Lower leg skin (tissue), 4 donors: ENCODE results near the gene PDZRN4. TPM values are rescaled to one million over a fixed set of nuclear protein-coding genes. Genes with fewer than 3 reads are reported as not detected.
"Not testable (repeated sequence)": the region's sequence is repeated elsewhere in the genome, so short reads cannot be mapped to it uniquely, and the experiment has no call there.

Source experiments
- DNase-seq, 2 donors: peaks; one replicate each; pipeline ENCODE4 v3.0.0-alpha.2; 2019; ENCODE audit warnings: low spot score in 2 of 2
- H3K4me3 ChIP-seq: fragments of 200-600 bp; sonication (generic); 2 replicates; pipeline ENCODE4 v1.5.1; 2017; ENCODE audit warnings: mild to moderate bottlenecking, low read depth; ENCODE audit not compliant: poor library complexity, severe bottlenecking
- POLR2A ChIP-seq, 2 donors: fragments of 450-650 bp; IDR thresholded peaks; one replicate each; pipeline ENCODE4 v1.6.1; 2016 to 2017; ENCODE audit warnings: antibody characterized with exemption in 2 of 2, mild to moderate bottlenecking in 1 of 2, moderate library complexity in 1 of 2
- WGBS, 2 donors: methylation state at CpG; one replicate each; pipeline ENCODE4 v1.1.5; 2018; 5-methylcytosine and 5-hydroxymethylcytosine counted together
- intact Hi-C: fragments of 100-400 bp; cut with DNase I; formaldehyde crosslinking; loops from one replicate; pipeline ENCODE4 v1.15.0; 2023; ENCODE audit warnings: low total_unique reads
- total RNA-seq, 4 donors: library from RNA; depleted of rRNA; stranded (reverse); fragments of >200 nt; gene quantifications; one replicate each; pipeline ENCODE4 v1.1.0, GENCODE V29; 2016
- TF ChIP-seq, protein P1 (sequence below), 3 donors: fragments of 450-650 bp; IDR thresholded peaks; one replicate each; pipeline ENCODE4 v1.5.1; 2016; ENCODE audit warnings: antibody characterized with exemption in 3 of 3, mild to moderate bottlenecking in 3 of 3, moderate library complexity in 2 of 3

Gene PDZRN4
- total RNA-seq, 4 donors from 2014 or later, result 0.65 to 8.3 (median 3.6) TPM

DNA sequence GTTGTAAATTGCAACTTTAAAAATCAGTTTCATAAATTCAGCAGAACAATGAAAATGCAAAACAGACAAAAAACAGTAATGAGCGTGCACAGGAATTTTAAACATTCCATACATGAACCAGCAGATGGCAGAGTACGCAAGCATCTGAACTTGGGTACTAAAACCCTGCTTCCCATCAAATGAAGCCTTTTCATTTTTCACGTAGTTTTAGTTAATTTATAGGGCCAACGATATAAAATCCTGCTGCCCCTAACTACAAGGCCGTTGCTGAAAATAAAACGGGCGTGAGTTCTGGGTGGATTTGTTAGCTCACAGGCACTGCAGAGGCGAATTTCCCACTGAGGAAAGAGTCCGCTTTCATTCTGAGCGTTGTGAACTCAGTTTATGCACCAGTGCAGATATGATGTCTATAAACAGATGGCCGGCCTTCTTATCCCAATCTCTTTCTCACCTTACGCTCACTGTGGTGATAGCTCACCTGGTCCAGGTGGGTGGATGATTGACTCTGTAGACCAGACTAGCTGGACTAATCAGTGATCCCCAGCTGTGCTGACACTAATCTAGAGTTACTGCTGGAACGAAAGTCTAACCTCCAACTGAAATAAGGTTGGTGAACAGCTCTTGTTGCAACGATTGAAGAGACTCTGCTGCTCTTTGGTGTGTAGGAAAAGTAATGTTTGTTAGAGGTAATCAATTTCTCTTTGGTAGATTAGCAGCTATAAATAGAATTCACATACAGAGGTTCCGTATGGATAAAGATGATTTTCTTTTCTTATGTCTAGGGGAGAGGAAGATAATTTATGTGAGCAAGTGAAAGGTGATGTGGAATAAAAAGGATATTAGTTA is 89.2 kb downstream of the PDZRN4 start:
- no peak overlapping the region for H3K4me3 ChIP-seq
- TF ChIP-seq POLR2A (IDR thresholded peaks at IDR 0.05), result no peak
- TF ChIP-seq, protein P1, sequence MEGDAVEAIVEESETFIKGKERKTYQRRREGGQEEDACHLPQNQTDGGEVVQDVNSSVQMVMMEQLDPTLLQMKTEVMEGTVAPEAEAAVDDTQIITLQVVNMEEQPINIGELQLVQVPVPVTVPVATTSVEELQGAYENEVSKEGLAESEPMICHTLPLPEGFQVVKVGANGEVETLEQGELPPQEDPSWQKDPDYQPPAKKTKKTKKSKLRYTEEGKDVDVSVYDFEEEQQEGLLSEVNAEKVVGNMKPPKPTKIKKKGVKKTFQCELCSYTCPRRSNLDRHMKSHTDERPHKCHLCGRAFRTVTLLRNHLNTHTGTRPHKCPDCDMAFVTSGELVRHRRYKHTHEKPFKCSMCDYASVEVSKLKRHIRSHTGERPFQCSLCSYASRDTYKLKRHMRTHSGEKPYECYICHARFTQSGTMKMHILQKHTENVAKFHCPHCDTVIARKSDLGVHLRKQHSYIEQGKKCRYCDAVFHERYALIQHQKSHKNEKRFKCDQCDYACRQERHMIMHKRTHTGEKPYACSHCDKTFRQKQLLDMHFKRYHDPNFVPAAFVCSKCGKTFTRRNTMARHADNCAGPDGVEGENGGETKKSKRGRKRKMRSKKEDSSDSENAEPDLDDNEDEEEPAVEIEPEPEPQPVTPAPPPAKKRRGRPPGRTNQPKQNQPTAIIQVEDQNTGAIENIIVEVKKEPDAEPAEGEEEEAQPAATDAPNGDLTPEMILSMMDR (IDR thresholded peaks at IDR 0.05), result no peak
- intact Hi-C loops, result no loop called here
- WGBS, 2 donors, result 47% methylated on average over 15 of the region's 15 CpGs
- DNase-seq, result no peak

DNA sequence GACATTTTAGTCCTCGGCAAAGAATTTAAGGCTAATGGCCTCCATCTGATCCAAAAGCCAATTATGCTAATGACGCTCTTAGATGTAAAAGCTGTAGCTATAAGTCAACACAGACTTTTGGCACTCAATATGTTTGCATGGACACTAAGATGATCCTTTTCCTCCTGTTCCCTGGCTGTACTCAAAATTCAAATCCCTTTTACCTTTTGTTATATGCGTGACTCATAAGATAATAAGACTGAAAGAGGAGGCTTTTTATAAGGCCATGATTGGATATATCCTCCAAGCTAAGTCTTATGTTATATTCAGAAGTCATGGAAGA is 89.8 kb downstream of the PDZRN4 start:
- no peak overlapping the region for H3K4me3 ChIP-seq
- no peak for DNase-seq
- WGBS, 2 donors, result 91% methylated on average over 3 of the region's 3 CpGs
- intact Hi-C loops, result no loop called here
- TF ChIP-seq POLR2A (IDR thresholded peaks at IDR 0.05), result no peak
- TF ChIP-seq, protein P1 (IDR thresholded peaks at IDR 0.05), result no peak

DNA sequence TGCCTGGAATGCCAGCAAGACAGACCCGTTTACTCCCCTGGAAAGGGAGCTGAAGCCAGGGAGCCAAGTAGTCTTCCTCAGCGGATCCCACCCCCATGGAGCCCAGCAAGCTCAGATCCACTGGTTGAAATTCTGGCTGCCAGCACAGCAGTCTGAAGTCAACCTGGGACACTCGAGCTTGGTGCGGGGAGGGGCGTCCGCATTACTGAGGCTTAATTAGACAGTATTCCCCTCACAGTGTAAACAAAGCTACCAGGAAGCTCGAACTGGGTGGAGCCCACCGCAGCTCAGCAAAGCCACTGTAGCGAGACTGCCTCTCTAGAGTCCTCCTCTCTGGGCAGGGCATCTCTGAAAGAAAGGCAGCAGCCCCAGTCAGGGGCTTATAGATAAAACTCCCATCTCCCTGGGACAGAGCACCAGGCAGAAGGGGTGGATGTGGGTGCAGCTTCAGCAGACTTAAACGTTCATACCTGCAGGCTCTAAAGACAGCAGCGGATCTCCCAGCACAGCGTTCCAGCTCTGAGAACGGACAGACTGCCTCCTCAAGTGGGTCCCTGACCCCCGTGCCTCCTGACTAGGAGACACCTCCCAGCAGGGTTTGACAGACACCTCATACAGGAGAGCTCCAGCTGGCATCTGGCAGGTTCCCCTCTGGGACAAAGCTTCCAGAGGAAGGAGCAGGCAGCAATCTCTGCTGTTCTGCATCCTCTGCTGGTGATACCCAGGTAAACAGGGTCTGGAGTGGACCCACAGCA is 92.4 kb downstream of the PDZRN4 start:
- DNase-seq, intact Hi-C loops, H3K4me3 ChIP-seq: not testable (repeated sequence)
- WGBS, 2 donors, result 81 to 88% methylated on average over 14 of the region's 14 CpGs

DNA sequence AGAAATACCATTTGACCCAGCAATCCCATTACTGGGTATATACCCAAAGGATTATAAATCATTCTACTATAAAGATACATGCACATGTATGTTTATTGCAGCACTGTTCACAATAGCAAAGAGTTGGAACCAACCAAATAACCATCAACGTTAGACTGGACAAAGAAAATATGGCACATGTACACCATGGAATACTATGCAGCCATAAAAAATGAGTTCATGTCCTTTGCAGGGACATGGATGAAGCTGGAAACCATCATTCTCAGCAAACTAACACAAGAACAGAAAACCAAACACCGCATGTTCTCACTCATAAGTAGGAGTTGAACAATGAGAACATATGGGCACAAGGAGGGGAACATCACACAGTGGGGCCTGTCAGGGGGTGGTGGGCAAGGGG is 97.3 kb downstream of the PDZRN4 start:
- H3K4me3 ChIP-seq, DNase-seq, intact Hi-C loops: not testable (repeated sequence)
- 89 to 93% methylated on average over 2 of the region's 2 CpGs for WGBS, 2 donors

DNA sequence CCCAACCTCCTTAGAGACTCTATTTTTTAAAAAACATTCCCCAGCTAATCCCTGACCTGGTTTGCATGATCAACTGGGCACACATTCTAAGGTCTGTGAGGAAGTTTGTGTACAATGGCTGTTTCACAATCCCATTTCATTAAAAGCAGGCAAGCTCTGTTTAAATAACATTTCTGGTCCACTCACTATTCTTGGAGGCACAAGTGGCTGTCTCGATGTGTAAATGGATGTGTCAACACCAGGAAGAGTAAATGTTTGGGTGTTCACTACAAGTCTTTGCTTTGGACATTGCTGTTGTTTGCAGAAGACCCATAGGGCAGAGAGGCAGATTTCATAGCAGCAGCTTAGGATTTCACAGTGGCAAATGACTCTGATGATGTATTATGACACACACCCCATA is 98.3 kb downstream of the PDZRN4 start:
- intact Hi-C loops, result no loop called here
- 40 to 46% methylated on average over 1 of the region's 1 CpG for WGBS, 2 donors
- no peak overlapping the region for H3K4me3 ChIP-seq
- no peak for TF ChIP-seq POLR2A (IDR thresholded peaks at IDR 0.05)
- TF ChIP-seq, protein P1 (IDR thresholded peaks at IDR 0.05), result no peak
- DNase-seq, result no peak

DNA sequence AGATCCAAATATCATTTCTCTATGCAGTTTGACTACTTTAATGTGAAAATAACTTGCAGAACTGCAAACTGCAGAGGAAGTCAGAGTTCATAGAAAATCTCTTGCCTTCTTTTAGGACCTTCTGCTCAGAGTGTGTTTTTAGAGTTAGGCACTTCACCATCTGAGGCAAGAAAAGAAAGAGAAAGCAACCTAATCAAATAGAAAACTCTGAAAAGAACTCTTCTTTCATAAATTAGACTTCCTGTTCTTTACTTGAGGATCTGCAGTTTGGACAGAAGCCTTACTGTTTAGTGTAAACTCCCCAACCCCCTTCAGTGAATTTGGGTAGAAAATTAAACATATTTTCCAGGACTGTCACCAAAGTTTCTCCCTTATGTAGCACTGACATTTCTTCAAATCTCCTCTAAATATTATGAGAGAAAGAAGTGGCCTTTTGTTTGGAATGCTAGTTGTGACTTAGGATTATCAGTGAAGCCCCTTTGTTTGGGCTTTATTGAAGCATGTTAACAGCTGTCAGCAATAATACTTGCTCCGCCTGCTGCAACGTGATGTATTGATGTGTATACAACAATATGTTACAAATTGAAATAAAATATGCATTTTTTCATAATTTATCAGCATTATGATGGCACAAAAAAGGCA is 99.5 kb downstream of the PDZRN4 start:
- 54 to 61% methylated on average over 2 of the region's 2 CpGs for WGBS, 2 donors
- DNase-seq, result no peak
- H3K4me3 ChIP-seq, result no peak overlapping the region
- TF ChIP-seq, protein P1 (IDR thresholded peaks at IDR 0.05), result no peak
- no peak for TF ChIP-seq POLR2A (IDR thresholded peaks at IDR 0.05)
- intact Hi-C loops, result no loop called here
